Measurements from ENCODE around the gene TBC1D9B. TPM values are rescaled to one million over a fixed set of nuclear protein-coding genes. Genes with fewer than 3 reads are reported as not detected.

The TBC1D9B gene
- total RNA-seq, 4 donors from 2014 or later = 71.4 to 125 (median 100) TPM

- 82 to 85% methylated on average over 3 of the region's 3 CpGs for WGBS, 2 donors
- TF ChIP-seq POLR2A (IDR thresholded peaks at IDR 0.05) (no peak), CTCF (IDR thresholded peaks at IDR 0.05) (no peak)
- H3K4me3 ChIP-seq (ENCODE audit: low read depth, poor library complexity, severe bottlenecking) = no peak overlapping the region
- no peak for DNase-seq (ENCODE audit: low spot score in 2 of 2)
- intact Hi-C loops (cut with DNase I; ENCODE audit: low total_unique reads) = no loop called here
Measured at GRCh38 chr5:179824745-179825112, 83.0 kb downstream of the TBC1D9B start.

GRCh38 chr5:179823937-179824744 lies 83.6 kb downstream of the TBC1D9B start:
- no peak for DNase-seq (ENCODE audit: low spot score in 2 of 2)
- intact Hi-C loops (cut with DNase I; ENCODE audit: low total_unique reads) = no loop called here
- no peak overlapping the region for H3K4me3 ChIP-seq (ENCODE audit: low read depth, poor library complexity, severe bottlenecking)
- WGBS, 2 donors = 86 to 89% methylated on average over 12 to 22 of the region's 22 CpGs
- TF ChIP-seq POLR2A (IDR thresholded peaks at IDR 0.05) (no peak), CTCF (IDR thresholded peaks at IDR 0.05) (no peak)

- intact Hi-C loops (cut with DNase I; ENCODE audit: low total_unique reads) = no loop called here
- H3K4me3 ChIP-seq (ENCODE audit: low read depth, poor library complexity, severe bottlenecking) = no peak overlapping the region
- WGBS, 2 donors = 28 to 36% methylated on average over 8 of the region's 8 CpGs
- TF ChIP-seq CTCF (IDR thresholded peaks at IDR 0.05) = no peak
- TF ChIP-seq POLR2A (IDR thresholded peaks at IDR 0.05) = no peak
- DNase-seq (ENCODE audit: low spot score in 2 of 2) = no peak
Measured at GRCh38 chr5:179822444-179822990, 85.2 kb downstream of the TBC1D9B start.

- intact Hi-C loops (cut with DNase I; ENCODE audit: low total_unique reads) = no loop called here
- TF ChIP-seq CTCF (IDR thresholded peaks at IDR 0.05) = no peak
- TF ChIP-seq POLR2A (IDR thresholded peaks at IDR 0.05) = no peak
- no peak for DNase-seq (ENCODE audit: low spot score in 2 of 2)
- H3K4me3 ChIP-seq (ENCODE audit: low read depth, poor library complexity, severe bottlenecking) = no peak overlapping the region
- 43 to 50% methylated on average over 3 of the region's 3 CpGs for WGBS, 2 donors
Measured at GRCh38 chr5:179822059-179822432, 85.7 kb downstream of the TBC1D9B start.

GRCh38 chr5:179821298-179822058 lies 86.2 kb downstream of the TBC1D9B start:
- 0% methylated on average over 29 to 35 of the region's 54 CpGs for WGBS, 2 donors
- intact Hi-C loops (cut with DNase I; ENCODE audit: low total_unique reads) = no loop called here
- peak overlapping the region; percentile 98 for H3K4me3 ChIP-seq (ENCODE audit: low read depth, poor library complexity, severe bottlenecking)
- TF ChIP-seq POLR2A (IDR thresholded peaks at IDR 0.05) = peak in 1 of 2 donors; percentile 29
- no peak for TF ChIP-seq CTCF (IDR thresholded peaks at IDR 0.05)
- DNase-seq (ENCODE audit: low spot score in 2 of 2) = peak; percentile 95 to 99

Measured in lower leg skin (tissue), 4 donors.